ENCODE results near the gene TNS3. TPM values are rescaled to one million over a fixed set of nuclear protein-coding genes. Genes with fewer than 3 reads are reported as not detected.

The TNS3 gene
- polyA plus RNA-seq, 1 of the 3 experiments (the other 2 are of a cell fraction): 72.3 TPM

- CTCF ChIA-PET: interaction anchor here (0.9 to 1.6 kb wide), 4 partner anchors 14 to 342 kb away, joined by 3 to 9 read pairs (median 4); no protein-coding TSS in a partner anchor
- 72% methylated on average over 5 of the region's 6 CpGs for WGBS (ENCODE audit: low lambda C conversion rate)
Measured at GRCh38 chr7:47478017-47478344, 103.9 kb downstream of the TNS3 start.

More at GRCh38 chr7:47478017-47478344, 103.9 kb downstream of the TNS3 start:
- Histone ChIP-seq H3K9me3 (no peaks in the 10 kb centered on the region), H3K9ac (no peak overlapping the region), H4K20me1 (ENCODE audit: insufficient read depth) (no peaks in the 10 kb centered on the region), H3K4me1 (ENCODE audit: control insufficient read depth in 1 of 2, insufficient read depth in 2 of 2, low read depth in 1 of 2, low read length in 1 of 2) (peaks cover 38 to 44% of the 10 kb centered on the region in 2 experiments), H3K36me3 (replicated peaks in 1 of 2; ENCODE audit: control insufficient read depth in 1 of 2, insufficient read depth in 2 of 2, low read length in 1 of 2) (peaks cover 4 to 9% of the 10 kb centered on the region in 2 experiments), H3K4me3 (ENCODE audit: low read depth in 2 of 2, low read length in 1 of 2) (no peak overlapping the region), H2AFZ (ENCODE audit: low read depth) (no peak overlapping the region), H3K4me2 (no peak overlapping the region), H3K27me3 (ENCODE audit: insufficient read depth) (no peaks in the 10 kb centered on the region), H3F3A (replicated peaks; ENCODE audit: insufficient read depth) (peaks cover 18% of the 10 kb centered on the region), H3K79me2 (ENCODE audit: insufficient read depth) (peaks cover 48% of the 10 kb centered on the region; the same call in 1 of the 2 replicates), H3K9me2 (no peaks in the 10 kb centered on the region), H3K27ac (ENCODE audit: low read depth in 2 of 2, low read length in 1 of 2) (no peak overlapping the region)
- DNase-seq: no peak
- POLR2A ChIA-PET: no interaction called here
- no peak for TF ChIP-seq FOXJ3 (CRISPR knock-in tag; IDR thresholded peaks at IDR 0.05)
- no peak for TF ChIP-seq GATA2 (CRISPR knock-in tag; IDR thresholded peaks at IDR 0.05)
- no peak for TF ChIP-seq RFX5 (IDR thresholded peaks at IDR 0.05; ENCODE audit: low read length)
- no peak for TF ChIP-seq TAF1 (IDR thresholded peaks at IDR 0.05; ENCODE audit: borderline replicate concordance, low read depth, low read length)
- TF ChIP-seq MEF2A (IDR thresholded peaks at IDR 0.05; ENCODE audit: borderline replicate concordance, low read depth): no peak
- TF ChIP-seq CTCF (IDR thresholded peaks at IDR 0.05): no peak
- no peak for TF ChIP-seq ELF1 (IDR thresholded peaks at IDR 0.05)
- TF ChIP-seq RCOR1 (IDR thresholded peaks at IDR 0.05; ENCODE audit: low read length): no peak
- no peak for TF ChIP-seq ZBTB33 (IDR thresholded peaks at IDR 0.05; ENCODE audit: borderline replicate concordance, low read depth)
- TF ChIP-seq RAD21 (IDR thresholded peaks at IDR 0.05; ENCODE audit: low read length): no peak
- TF ChIP-seq CHD2 (IDR thresholded peaks at IDR 0.05; ENCODE audit: low read length, partially characterized antibody): no peak
- no peak for TF ChIP-seq IRF3 (IDR thresholded peaks at IDR 0.05; ENCODE audit: low read depth, low read length)
- TF ChIP-seq JUND (IDR thresholded peaks at IDR 0.05): no peak
- TF ChIP-seq NFIC (IDR thresholded peaks at IDR 0.05; ENCODE audit: borderline replicate concordance): no peak
- TF ChIP-seq POLR2AphosphoS5 (IDR thresholded peaks at IDR 0.05; ENCODE audit: low read depth, low read length): no peak
- no peak for TF ChIP-seq MAX (IDR thresholded peaks at IDR 0.05; ENCODE audit: low read depth)
- TF ChIP-seq MXI1 (IDR thresholded peaks at IDR 0.05; ENCODE audit: low read depth, low read length): no peak
- TF ChIP-seq PBX3 (IDR thresholded peaks at IDR 0.05): no peak
- TF ChIP-seq FOXM1 (IDR thresholded peaks at IDR 0.05; ENCODE audit: low read depth): no peak
- TF ChIP-seq TEAD4 (IDR thresholded peaks at IDR 0.05; ENCODE audit: borderline replicate concordance, insufficient read depth): no peak

All from SK-N-SH (cell line).